ENCODE data around the gene STRAP.

Gene STRAP

DNA sequence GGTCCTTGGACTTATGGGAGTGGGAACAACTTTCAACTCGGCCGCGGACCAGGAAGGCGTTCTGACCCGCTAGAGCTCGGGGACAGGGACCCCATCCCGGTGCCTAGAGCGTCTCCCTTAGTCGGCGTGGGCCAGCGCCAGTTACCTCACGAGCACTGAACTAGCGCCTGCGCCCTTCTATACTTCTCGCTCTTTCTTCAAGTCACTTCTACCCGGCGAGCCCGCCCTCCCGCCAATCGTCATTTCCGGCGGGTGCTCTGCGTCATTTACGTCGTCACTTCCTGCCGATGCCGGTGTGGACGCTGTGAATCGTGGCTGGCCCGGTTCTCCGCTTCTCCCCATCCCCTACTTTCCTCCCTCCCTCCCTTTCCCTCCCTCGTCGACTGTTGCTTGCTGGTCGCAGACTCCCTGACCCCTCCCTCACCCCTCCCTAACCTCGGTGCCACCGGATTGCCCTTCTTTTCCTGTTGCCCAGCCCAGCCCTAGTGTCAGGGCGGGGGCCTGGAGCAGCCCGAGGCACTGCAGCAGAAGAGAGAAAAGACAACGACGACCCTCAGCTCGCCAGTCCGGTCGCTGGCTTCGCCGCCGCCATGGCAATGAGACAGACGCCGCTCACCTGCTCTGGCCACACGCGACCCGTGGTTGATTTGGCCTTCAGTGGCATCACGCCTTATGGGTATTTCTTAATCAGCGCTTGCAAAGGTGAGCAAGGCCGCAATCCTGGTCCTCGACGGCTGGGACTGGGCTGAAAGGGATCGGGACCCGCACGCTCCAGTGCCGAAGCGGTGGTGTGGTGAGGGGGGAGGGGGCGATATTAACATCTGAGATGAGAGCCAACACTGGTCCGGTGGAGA is at the start of gene STRAP:
TSS of gene STRAP (plus strand) at position 270 of the 854 bp plus-strand sequence. CDS start at position 591, 321 bp downstream.
- peak; percentile 96 for DNase-seq

DNA sequence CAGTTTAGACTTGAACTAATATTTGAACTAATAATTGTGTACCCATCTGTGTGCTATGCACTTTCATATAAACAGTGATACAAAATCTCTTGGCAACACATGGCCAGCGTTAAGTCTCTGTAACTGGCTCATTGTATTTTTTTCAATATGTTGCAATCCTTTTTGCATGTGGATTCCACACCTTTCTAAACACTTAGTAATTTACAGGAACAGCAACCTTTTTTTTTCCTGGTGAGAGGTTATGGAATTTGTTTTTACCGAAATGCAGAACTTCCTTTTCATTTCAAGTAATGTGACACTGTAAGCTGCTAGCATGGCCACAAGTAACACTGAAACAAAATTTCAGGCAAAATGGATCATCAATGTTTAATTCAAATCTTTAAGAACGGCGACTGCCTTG is 47.6 kb upstream of the STRAP start:
- DNase-seq, result no peak

DNA sequence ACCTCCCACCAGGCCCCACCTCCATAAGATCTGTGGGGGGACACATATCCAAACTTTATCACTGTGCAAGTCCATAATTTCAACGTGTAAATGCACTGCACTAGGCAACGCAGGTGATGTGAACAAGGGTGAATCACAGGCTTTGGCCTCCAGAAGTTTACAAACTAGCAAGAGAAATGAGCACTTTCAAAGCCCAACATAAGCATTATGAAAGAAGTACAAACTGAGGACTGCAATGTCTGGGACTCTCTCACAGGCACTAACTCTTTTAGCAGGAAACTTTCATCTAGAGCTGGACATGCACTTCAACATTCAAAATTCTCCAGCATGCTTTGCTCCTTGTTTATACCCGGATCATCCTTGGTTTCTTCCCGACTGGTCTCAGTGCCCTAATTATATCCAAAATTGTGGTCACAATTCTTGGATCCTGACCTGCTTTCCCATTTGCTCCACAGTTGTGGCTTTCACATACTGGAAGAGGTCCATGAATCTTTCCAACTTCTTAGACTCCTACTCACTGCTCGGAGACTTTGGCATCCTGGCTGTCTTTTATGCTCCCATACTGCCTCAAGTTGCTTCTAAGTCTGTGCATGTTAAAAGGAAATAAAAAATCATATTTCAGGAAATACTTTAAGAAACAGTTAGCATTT is 44.9 kb upstream of the STRAP start:
- DNase-seq, result peak; percentile 6

GRCh38 chr12:15839041-15839440 is 43.1 kb upstream of the STRAP start:
- no peak for DNase-seq

DNA sequence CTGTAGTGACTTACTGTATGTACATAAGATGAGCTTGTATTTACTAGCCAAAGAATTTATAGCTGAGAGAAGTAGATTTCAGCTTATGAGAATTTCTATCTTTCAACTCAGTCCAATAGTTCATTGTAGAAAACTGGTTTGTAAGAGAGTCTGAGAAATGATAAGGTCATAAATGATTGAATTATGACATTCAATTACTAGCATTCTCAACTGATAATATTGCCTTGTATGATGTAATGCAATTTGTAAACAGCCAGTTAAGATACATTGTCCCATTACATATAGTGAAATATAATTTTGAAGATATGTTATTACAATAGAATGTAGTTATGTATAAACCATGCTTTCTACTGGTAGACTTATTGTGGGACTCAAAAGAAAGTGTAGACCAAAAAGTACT is 42.5 kb upstream of the STRAP start:
- DNase-seq, result no peak

DNA sequence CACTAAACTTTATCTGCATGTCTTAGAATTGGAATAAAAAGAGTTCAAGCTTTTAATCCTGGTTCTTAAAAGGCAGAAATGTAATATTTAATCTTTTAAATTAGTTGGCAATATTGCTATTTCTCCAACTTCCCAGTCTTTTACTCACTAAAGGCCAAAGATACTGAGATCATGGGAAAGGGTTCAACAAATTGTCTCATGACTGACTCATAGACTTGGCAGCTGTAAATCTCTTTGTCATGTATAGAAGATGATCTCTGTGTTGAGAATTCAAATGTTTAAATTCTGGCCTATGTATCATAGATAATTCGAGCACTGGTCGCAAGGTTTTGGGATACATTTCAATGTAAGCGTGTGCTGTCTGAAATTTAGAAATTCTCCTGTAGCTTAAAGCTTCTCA is 40.1 kb upstream of the STRAP start:
- peak; percentile 83 for DNase-seq

DNA sequence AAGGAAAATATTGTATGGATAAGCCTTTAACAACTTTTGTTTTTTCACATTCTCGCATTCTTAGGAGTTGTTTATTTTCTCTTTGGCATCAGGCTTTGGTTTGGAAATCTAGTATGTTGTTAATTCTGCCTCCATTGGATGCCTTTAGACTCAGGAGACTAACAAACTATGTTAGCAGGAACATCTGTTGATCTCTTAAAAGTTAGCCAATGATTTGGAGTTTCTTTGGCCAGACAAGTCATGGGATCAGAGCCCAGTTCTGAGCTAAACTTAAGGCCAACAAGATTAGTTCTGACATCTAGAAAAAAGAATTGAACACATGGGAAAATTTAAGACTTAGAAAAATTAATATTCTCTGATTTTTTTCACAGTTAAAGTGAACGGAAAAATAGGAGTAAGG is 35.3 kb upstream of the STRAP start:
- DNase-seq, result no peak

- no peak for DNase-seq
Measured at GRCh38 chr12:15848606-15849005, 33.6 kb upstream of the STRAP start.

- no peak for DNase-seq
Measured at GRCh38 chr12:15851045-15851620, 31.1 kb upstream of the STRAP start.

DNA sequence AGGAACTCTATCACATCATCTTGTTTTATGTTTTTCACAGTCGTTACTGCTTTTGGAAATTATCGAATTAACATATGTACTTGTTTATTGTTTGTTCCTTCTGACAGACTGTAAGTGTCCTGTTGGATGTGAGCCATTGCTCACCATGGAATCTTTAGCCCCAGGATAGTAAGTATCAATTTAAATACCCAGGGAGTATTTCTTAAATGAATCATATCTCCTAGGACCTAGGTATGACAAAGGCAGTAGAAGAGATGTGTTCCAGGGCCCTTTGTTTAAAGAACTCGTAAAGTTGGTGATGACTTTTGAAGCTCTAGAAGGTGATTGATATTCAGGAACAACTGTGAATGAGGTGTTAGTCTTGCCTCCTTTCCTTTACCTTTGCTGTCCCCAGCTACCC is 30.3 kb upstream of the STRAP start:
- peak; percentile 41 for DNase-seq

DNA sequence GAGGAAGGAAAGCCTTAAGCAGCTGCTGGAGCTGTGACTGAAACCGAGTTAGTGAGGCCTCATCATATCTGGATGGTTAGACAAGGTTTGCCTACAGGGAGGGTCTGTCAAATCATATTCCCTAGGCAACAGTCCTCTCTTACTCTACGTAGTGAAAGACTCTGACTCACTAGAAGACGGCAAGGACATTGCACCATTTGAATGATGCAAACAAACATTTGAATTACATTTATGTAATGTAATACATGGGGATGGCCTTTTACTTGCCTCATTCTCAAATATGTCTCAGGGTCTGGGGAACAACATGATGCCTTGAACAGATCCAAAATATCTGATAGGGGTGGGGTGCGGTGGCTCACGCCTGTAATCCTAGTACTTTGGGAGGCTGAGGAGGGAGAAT is 29.8 kb upstream of the STRAP start:
- DNase-seq, result peak; percentile 26

DNA sequence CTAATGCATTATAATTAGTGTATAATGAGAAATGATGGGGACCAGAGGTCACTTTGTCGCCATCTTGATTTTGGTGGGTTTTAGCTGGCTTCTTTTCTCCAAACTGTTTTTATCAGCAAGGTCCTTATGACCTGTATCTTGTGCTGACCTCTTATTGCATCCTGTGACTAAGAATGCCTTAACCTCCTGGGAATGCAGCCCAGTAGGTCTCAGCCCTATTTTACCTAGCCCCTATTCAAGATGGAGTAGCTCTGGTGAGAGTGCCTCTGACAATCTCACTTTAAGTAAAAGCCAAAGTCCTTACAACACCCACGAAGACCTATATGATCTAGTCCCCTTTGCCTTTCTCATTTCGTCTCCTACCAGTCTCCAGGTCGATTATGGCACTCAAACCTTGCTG is 28.3 kb upstream of the STRAP start:
- no peak for DNase-seq

DNA sequence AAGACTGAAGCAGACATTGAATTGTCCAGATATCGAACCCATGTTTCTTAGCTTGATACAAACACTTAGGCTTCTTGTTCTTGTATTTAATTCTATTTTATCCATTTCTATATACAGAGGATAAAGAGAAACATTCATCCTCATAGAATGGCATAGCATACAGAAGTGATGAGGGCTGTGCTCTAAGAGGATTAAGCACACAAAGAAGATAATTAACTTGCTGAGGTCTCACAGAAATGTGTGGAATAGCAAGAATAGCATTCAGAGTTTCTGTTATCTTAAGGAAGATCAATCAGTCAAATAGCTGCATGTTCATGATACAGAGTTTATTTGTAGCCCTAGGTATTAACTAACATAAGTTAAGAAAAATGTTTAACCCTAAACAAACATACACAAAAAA is 27.3 kb upstream of the STRAP start:
- DNase-seq, result no peak

GRCh38 chr12:15855646-15856045 is 26.5 kb upstream of the STRAP start:
- peak; percentile 64 for DNase-seq

DNA sequence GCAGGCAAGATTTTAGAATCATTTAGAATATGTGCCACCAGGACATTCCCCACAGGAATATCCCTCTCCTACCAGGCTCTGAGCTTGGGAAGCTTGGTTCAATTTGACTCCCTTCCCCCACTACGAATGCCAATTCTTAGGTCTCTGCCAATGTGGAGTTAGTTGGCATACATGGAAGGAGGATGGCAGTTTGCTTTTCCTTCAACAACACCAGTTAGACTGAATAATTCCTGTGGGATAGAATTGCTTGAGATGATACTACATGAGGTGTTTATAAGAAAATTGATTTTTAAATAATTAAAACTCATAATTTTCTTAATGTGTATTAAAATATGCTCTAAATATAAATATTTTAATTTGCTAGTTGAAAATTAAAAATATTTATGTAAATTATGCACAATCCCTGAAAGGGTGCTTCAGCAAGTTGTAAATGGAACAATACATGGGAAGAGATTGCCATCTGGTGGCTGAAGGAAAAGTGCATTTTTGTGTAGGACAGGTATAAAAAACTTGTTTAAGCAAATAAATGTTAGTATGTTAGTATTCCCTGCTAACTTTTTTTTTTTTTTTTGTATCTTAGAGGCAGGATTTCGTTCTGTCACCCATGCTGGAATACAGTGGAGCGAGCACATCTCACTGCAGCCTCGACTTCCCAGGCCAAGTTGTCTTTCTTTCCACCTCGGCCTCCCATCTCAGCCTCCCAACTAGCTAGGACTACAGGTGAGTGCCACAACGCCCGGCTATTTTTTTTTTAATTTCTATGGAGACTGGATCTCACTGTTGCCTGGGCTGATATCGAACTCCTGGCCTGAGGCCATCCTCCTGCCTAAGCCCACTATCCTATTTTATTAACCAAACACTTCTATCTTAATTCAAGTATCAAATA is 25.8 kb upstream of the STRAP start:
- DNase-seq, result peak; percentile 69

- DNase-seq, result no peak
Measured at GRCh38 chr12:15858353-15858752, 23.8 kb upstream of the STRAP start.

GRCh38 chr12:15859116-15859515 is 23.1 kb upstream of the STRAP start:
- DNase-seq, result no peak

GRCh38 chr12:15861404-15861803 is 20.8 kb upstream of the STRAP start:
- DNase-seq, result no peak

- no peak for DNase-seq
Measured at GRCh38 chr12:15862840-15863239, 19.3 kb upstream of the STRAP start.

DNA sequence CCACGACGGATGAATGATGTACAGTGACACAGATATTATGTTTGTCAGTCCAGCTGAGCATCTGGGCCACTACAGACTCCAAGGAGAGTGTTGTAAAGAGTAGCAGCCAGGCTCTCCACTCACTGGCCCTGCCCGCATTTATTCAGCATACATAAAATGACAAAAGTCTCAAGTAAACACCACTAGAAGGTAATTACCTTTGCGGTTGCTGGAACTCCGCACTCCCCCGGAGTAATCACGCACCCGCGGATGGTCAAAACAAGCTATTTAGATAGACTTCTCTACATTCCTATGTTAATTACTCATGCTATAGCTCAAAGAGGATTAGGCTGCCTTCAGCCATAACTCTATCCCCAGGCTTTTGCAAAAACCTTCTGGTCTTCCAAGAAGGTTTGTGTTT is 18.8 kb upstream of the STRAP start:
- DNase-seq, result peak; percentile 37

DNA sequence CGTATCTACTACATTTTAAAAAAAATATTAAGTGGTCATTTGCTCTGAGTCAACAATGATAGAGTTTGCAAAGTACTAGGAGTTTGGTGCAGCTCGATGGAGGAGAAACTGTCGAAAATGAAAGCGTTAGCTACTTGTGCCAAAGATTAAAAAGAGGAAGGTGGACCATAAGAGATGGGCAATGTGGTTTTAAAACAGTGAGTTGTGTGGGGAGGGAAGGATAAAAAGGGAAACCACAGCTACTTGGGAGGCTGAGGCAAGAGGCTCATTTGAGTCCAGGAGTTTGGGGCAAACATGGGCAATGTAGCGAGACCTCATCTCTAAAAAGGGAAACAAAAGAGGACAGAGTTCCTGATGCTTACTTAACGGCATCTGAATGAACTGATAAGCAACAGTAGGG is 18.2 kb upstream of the STRAP start:
- no peak for DNase-seq

GRCh38 chr12:15868186-15868585 is 14.0 kb upstream of the STRAP start:
- DNase-seq, result no peak

- DNase-seq, result no peak
Measured at GRCh38 chr12:15873556-15873955, 8.6 kb upstream of the STRAP start.

Data from EL (cell line).